ENCODE measurements around the gene PRXL2A.

PRXL2A gene

DNA sequence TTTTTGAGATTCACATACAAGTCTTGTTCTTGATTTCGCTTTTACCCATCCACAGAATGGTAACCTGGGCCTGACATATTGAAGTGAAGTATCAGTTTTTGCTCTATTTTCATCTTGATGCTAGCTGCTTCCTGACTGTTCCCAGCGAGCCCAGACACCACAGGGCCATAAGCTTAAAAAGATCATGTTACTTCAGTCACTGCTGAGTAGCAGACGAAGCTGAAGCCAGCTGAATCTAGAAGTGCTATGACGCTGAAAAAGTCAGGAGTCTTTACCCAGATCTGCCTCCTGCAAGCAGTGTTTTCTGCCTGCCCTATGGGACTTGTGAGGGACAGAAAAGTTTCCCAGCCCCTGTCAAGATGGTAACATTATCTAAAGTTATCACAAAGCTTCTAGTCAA, 2.7 kb upstream of the PRXL2A start:
- DNase-seq (ENCODE audit: low read depth): no peak
- H3K4me3 ChIP-seq (ENCODE audit: low read depth, low read length): no peak overlapping the region
- TF ChIP-seq, protein P1, sequence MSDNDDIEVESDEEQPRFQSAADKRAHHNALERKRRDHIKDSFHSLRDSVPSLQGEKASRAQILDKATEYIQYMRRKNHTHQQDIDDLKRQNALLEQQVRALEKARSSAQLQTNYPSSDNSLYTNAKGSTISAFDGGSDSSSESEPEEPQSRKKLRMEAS (IDR thresholded peaks at IDR 0.05; ENCODE audit: low read depth, low read length): no peak
- TF ChIP-seq MYC (IDR thresholded peaks at IDR 0.05; ENCODE audit: low read depth, low read length): no peak
- TF ChIP-seq, protein P2, sequence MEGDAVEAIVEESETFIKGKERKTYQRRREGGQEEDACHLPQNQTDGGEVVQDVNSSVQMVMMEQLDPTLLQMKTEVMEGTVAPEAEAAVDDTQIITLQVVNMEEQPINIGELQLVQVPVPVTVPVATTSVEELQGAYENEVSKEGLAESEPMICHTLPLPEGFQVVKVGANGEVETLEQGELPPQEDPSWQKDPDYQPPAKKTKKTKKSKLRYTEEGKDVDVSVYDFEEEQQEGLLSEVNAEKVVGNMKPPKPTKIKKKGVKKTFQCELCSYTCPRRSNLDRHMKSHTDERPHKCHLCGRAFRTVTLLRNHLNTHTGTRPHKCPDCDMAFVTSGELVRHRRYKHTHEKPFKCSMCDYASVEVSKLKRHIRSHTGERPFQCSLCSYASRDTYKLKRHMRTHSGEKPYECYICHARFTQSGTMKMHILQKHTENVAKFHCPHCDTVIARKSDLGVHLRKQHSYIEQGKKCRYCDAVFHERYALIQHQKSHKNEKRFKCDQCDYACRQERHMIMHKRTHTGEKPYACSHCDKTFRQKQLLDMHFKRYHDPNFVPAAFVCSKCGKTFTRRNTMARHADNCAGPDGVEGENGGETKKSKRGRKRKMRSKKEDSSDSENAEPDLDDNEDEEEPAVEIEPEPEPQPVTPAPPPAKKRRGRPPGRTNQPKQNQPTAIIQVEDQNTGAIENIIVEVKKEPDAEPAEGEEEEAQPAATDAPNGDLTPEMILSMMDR (IDR thresholded peaks at IDR 0.05; ENCODE audit: low read depth, low read length): no peak
- TF ChIP-seq POLR2A (IDR thresholded peaks at IDR 0.05; ENCODE audit: extremely low read depth, insufficient read length): no peak

DNA sequence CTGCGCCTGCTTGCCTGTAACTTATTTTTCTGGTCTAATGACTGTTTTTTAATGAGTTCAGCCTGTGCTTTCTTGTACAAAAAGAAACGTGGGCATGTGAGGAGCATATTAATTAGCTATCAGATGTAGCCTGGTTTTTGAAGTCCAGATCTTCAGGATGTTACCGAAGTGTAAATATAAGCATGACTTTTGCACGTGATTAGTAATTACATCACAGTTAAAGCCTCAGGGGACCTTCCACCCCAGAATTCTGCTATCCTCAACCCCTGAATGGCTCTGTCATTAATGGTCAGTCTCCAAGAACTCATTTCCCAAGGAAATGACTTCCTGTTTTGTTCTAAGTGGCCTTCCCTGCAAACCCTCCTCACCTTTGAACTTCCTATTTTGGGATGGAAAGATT, 2.1 kb upstream of the PRXL2A start:
- H3K4me3 ChIP-seq (ENCODE audit: low read depth, low read length): no peak overlapping the region
- no peak for DNase-seq (ENCODE audit: low read depth)
- TF ChIP-seq, protein P2 (IDR thresholded peaks at IDR 0.05; ENCODE audit: low read depth, low read length): no peak
- no peak for TF ChIP-seq MYC (IDR thresholded peaks at IDR 0.05; ENCODE audit: low read depth, low read length)
- TF ChIP-seq, protein P1 (IDR thresholded peaks at IDR 0.05; ENCODE audit: low read depth, low read length): no peak
- TF ChIP-seq POLR2A (IDR thresholded peaks at IDR 0.05; ENCODE audit: extremely low read depth, insufficient read length): no peak

DNA sequence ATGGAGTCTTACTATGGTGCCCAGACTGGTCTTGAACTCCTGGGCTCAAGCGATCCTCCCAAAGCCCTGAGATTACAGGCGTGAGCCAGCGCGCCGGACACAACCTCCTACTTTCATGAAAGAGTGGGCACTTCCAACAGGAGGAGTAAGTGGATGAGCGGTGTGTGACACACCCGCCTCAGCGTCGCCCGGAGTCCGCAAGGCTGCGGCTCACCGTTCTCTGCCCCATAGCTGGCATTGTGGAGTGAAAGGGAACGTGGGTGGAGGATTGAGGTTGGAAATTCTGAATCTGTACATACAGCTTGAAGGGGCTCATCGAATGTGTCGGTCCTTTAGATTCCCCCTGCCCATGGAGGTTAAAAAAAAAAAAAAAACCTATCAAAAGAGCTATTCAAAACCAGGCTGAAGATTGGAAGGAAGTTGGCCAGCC, 524 bp upstream of the PRXL2A start:
- H3K4me3 ChIP-seq (ENCODE audit: low read depth, low read length): peak overlapping the region; percentile 36
- TF ChIP-seq MYC (IDR thresholded peaks at IDR 0.05; ENCODE audit: low read depth, low read length) (no peak), POLR2A (IDR thresholded peaks at IDR 0.05; ENCODE audit: extremely low read depth, insufficient read length) (no peak)
- TF ChIP-seq, protein P2 (IDR thresholded peaks at IDR 0.05; ENCODE audit: low read depth, low read length): no peak
- TF ChIP-seq, protein P1 (IDR thresholded peaks at IDR 0.05; ENCODE audit: low read depth, low read length): no peak
- DNase-seq (ENCODE audit: low read depth): no peak

DNA sequence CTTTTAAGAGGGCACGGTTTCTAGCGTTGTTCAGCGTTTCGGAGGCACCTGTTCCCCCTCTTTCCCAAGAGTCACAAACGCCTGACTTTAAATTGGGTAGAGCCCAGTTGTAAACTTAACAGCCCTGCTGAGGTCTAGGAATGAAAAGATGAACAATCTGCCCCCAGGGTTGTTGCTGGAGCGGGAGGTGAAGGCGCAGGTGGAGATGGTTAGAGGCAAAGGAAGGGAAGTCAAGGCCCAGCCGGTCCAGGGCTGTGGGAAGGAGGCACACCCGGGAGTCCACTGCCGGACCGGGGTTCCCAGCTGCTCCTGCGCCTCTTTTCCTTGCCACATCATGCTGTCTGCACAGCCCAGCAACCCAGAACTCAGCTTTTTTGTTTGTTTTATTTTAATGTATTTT, 770 bp downstream of the PRXL2A start:
- no peak for DNase-seq (ENCODE audit: low read depth)
- no peak for TF ChIP-seq POLR2A (IDR thresholded peaks at IDR 0.05; ENCODE audit: extremely low read depth, insufficient read length)
- no peak for TF ChIP-seq MYC (IDR thresholded peaks at IDR 0.05; ENCODE audit: low read depth, low read length)
- TF ChIP-seq, protein P1 (IDR thresholded peaks at IDR 0.05; ENCODE audit: low read depth, low read length): no peak
- TF ChIP-seq, protein P2 (IDR thresholded peaks at IDR 0.05; ENCODE audit: low read depth, low read length): no peak
- H3K4me3 ChIP-seq (ENCODE audit: low read depth, low read length): peak overlapping the region; percentile 38

DNA sequence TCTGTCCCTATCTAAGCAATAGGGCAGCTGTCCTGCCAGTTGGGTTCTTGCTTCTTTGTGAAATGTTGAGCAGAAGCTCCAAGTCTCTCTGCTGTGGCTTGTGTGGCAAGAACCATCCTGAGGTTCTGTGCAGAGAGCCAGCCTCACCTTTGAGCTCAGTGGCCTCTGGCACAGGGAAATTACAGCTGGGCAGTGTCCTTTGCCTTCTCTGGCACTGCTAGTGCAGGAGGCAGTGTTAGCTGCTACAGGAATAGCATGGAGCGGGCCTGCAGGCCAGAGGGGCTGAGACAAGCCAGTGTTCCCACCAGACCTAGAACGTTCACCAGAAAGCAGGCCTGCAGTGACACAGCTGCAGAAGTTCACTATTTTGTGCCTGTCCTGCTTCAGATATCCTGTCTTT, 1.8 kb downstream of the PRXL2A start:
- H3K4me3 ChIP-seq (ENCODE audit: low read depth, low read length): no peak overlapping the region
- DNase-seq (ENCODE audit: low read depth): no peak
- TF ChIP-seq, protein P2 (IDR thresholded peaks at IDR 0.05; ENCODE audit: low read depth, low read length): no peak
- TF ChIP-seq POLR2A (IDR thresholded peaks at IDR 0.05; ENCODE audit: extremely low read depth, insufficient read length) (no peak), MYC (IDR thresholded peaks at IDR 0.05; ENCODE audit: low read depth, low read length) (no peak)
- TF ChIP-seq, protein P1 (IDR thresholded peaks at IDR 0.05; ENCODE audit: low read depth, low read length): no peak
